Upper lobe of left lung (tissue), 6 donors: ENCODE results near the gene GID8. TPM values are rescaled to one million over a fixed set of nuclear protein-coding genes. Genes with fewer than 3 reads are reported as not detected.

Experiments used
- ATAC-seq, 2 donors: fragments of 200-7000 bp; cut with Tn5 transposase; one replicate each; pipeline ENCODE4 v1.9.1; 2022; ENCODE audit warnings: mild to moderate bottlenecking in 2 of 2, moderate library complexity in 2 of 2; ENCODE audit not compliant: low FRiP score in 2 of 2
- DNase-seq, 2 donors: peaks; one replicate each; pipeline ENCODE4 v3.0.0-alpha.2; 2019 to 2020
- H3K27ac ChIP-seq, 4 donors: fragments of 200-600 bp; sonication (generic); one replicate each; pipeline ENCODE4 v1.5.1; 2016 to 2019
- H3K27me3 ChIP-seq, 4 donors: fragments of 200-600 bp; sonication (generic); one replicate each; pipeline ENCODE4 v1.5.1; 2017 to 2019
- H3K36me3 ChIP-seq, 4 donors: fragments of 200-600 bp; sonication (generic); one replicate each; pipeline ENCODE4 v1.5.1; 2016 to 2019
- H3K4me1 ChIP-seq, 4 donors: fragments of 200-600 bp; sonication (generic); one replicate each; pipeline ENCODE4 v1.5.1; 2018 to 2019
- H3K4me3 ChIP-seq, 4 donors: fragments of 200-600 bp; sonication (generic); one replicate each; pipeline ENCODE4 v1.5.1; 2017 to 2019; ENCODE audit warnings: mild to moderate bottlenecking in 2 of 4, moderate library complexity in 1 of 4
- H3K9me3 ChIP-seq, 4 donors: fragments of 200-600 bp; sonication (generic); one replicate each; pipeline ENCODE4 v1.5.1; 2018 to 2019
- EP300 ChIP-seq, 4 donors: sonication (generic); formaldehyde crosslinking; IDR thresholded peaks; one replicate each; pipeline ENCODE4 v1.5.1; 2017; ENCODE audit warnings: antibody characterized with exemption in 4 of 4, control low read depth in 2 of 4
- POLR2A ChIP-seq, 4 donors: fragments of 450-650 bp; IDR thresholded peaks; one replicate each; pipeline ENCODE4 v1.5.1; 2016 to 2017; ENCODE audit warnings: antibody characterized with exemption in 4 of 4, mild to moderate bottlenecking in 2 of 4
- POLR2AphosphoS5 ChIP-seq, 2 donors: sonication (generic); formaldehyde crosslinking; IDR thresholded peaks; one replicate each; pipeline ENCODE4 v1.5.1; 2017; ENCODE audit warnings: antibody characterized with exemption in 2 of 2
- WGBS, 2 donors: methylation state at CpG; one replicate each; pipeline ENCODE4 v1.1.5; 2017 to 2018; 5-methylcytosine and 5-hydroxymethylcytosine counted together
- total RNA-seq, 6 donors: library from RNA; depleted of rRNA in 4 of 6; stranded (reverse); fragments of >200 nt in 4 of 6; gene quantifications; one replicate each; pipeline versions ENCODE4 v1.1.0 to v1.2.1, GENCODE V29; 2016 to 2021
- TF ChIP-seq, protein P1 (sequence below), 6 experiments: fragments of 450-650 bp in 4 of 6; fragments of 200-600 bp in 2 of 6; sonication (generic) in 2 of 6; IDR thresholded peaks; one replicate each; pipeline ENCODE4 v1.5.1; 2016 to 2019; ENCODE audit warnings: antibody characterized with exemption in 6 of 6
- donor health status: DM: no; HTN: no; CAD: no; lungs with moderate emphysema.
- donor health status: DM: no; HTN: yes; CAD: no; lungs with severe emphysema.

The GID8 gene
- total RNA-seq, 6 donors from 2014 or later, result 18.6 to 33.2 (median 26.3) TPM

DNA sequence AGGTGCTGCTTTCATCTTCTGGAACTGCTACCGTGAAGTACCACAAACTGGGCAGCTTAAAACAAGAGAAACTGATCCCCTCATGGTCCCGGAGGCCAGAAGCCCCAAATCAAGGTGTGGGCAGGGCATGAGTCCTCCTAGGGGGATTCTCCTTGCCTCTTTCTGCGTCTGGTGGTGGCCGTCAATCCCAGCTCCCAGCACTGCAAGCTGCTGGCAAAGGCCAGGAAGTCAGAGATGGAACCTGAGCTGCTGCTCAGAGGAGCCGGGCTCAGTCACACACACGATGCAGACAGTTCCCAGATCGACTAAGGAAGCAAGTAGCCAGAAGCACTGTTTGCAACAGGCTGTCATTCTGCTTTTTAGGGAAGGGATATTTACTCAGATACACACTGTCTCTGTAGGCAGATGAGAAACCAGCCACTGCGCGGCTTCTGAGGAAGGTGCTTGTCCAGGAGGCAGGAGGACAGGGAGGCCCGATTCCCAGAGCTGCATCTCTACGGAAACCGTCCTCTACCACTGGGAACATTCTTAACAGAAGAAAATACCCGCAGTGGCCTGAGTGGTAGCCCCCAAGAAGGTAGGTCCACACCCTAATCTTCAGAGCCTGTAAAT is 53.4 kb downstream of the GID8 start:
- peaks cover 0 to 7% (median 0%) of the 10 kb centered on the region in 4 donors for H3K27me3 ChIP-seq
- no peak overlapping the region for H3K27ac ChIP-seq
- no peak overlapping the region for H3K4me3 ChIP-seq
- 72 to 84% methylated on average over 8 to 13 of the region's 13 CpGs for WGBS, 2 donors
- TF ChIP-seq, protein P1, sequence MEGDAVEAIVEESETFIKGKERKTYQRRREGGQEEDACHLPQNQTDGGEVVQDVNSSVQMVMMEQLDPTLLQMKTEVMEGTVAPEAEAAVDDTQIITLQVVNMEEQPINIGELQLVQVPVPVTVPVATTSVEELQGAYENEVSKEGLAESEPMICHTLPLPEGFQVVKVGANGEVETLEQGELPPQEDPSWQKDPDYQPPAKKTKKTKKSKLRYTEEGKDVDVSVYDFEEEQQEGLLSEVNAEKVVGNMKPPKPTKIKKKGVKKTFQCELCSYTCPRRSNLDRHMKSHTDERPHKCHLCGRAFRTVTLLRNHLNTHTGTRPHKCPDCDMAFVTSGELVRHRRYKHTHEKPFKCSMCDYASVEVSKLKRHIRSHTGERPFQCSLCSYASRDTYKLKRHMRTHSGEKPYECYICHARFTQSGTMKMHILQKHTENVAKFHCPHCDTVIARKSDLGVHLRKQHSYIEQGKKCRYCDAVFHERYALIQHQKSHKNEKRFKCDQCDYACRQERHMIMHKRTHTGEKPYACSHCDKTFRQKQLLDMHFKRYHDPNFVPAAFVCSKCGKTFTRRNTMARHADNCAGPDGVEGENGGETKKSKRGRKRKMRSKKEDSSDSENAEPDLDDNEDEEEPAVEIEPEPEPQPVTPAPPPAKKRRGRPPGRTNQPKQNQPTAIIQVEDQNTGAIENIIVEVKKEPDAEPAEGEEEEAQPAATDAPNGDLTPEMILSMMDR (IDR thresholded peaks at IDR 0.05), result no peak
- ATAC-seq (no peak), DNase-seq (no peak)
- H3K36me3 ChIP-seq, result no peaks in the 10 kb centered on the region
- no peaks in the 10 kb centered on the region for H3K9me3 ChIP-seq
- H3K4me1 ChIP-seq, result no peaks in the 10 kb centered on the region

DNA sequence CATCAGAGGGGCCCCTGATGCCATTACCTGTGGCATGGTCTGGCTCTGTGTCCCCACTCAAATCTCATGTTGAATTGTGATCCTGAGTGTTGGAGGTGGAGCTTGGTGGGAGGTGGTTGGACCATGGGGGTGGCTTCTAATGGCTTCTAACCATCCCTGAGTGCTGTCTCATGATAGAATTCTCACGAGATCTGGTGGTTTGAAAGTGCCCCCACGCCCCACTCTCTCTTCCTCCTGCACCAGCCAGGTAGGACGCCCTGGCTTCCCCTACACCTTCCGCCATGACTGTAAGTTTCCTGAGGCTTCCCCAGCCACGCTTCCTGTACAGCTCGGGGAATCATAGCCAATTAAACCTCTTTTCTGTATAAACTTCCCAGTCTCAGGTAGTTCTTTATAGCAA is 53.9 kb downstream of the GID8 start:
- no peak overlapping the region for H3K4me3 ChIP-seq
- peaks cover 0 to 5% (median 0%) of the 10 kb centered on the region in 4 donors for H3K27me3 ChIP-seq
- DNase-seq, result no peak
- H3K9me3 ChIP-seq, result no peaks in the 10 kb centered on the region
- ATAC-seq, result no peak
- 61 to 72% methylated on average over 6 of the region's 6 CpGs for WGBS, 2 donors
- no peaks in the 10 kb centered on the region for H3K4me1 ChIP-seq
- H3K36me3 ChIP-seq, result no peaks in the 10 kb centered on the region
- no peak overlapping the region for H3K27ac ChIP-seq
- TF ChIP-seq POLR2A (IDR thresholded peaks at IDR 0.05), result no peak

DNA sequence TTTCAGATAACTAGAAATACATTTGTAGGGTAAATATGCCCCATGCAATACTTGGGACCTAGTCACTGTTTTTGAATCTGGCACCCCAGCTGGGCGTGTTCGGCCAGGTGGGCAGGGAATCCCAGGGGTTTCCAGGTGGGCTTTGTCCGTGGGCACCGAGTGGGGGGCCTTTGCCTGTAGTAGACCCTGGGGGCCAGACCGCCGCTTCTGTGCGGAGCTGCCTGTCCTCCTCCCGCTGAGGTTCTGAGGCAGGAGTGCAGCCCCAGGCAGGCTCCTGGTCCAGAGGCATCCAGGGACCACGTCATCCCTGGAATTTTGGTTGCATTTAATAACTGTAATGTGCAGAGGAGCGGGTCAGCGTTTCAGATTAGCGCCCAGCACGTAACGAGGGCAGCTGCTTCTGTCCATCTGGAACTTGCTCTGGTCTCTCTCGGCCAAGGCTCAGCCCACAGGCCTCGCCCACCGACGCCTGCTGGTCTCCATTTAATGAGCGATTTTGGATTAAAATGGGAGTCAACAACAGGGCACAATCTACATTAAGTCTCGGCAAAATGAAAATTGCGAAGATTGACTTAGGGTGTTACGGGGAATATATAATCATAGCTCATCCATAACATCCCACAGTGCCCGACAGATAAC is 56.0 kb downstream of the GID8 start:
- H3K4me1 ChIP-seq, result no peaks in the 10 kb centered on the region
- H3K4me3 ChIP-seq, result no peak overlapping the region
- peaks cover 0 to 11% (median 2%) of the 10 kb centered on the region in 4 donors for H3K27me3 ChIP-seq
- no peak for TF ChIP-seq POLR2AphosphoS5 (IDR thresholded peaks at IDR 0.05)
- no peak for TF ChIP-seq POLR2A (IDR thresholded peaks at IDR 0.05)
- H3K27ac ChIP-seq, result no peak overlapping the region
- H3K9me3 ChIP-seq, result no peaks in the 10 kb centered on the region
- no peaks in the 10 kb centered on the region for H3K36me3 ChIP-seq
- 83 to 92% methylated on average over 21 to 23 of the region's 23 CpGs for WGBS, 2 donors
- no peak for DNase-seq
- no peak for ATAC-seq

GRCh38 chr20:62994869-62995281 is 56.9 kb downstream of the GID8 start:
- Histone ChIP-seq H3K4me3 (no peak overlapping the region), H3K27ac (no peak overlapping the region), H3K27me3 (peaks cover 0 to 11% (median 2%) of the 10 kb centered on the region in 4 donors), H3K4me1 (no peaks in the 10 kb centered on the region), H3K36me3 (no peaks in the 10 kb centered on the region), H3K9me3 (no peaks in the 10 kb centered on the region)
- TF ChIP-seq EP300 (IDR thresholded peaks at IDR 0.05), result no peak
- no peak for TF ChIP-seq POLR2AphosphoS5 (IDR thresholded peaks at IDR 0.05)
- TF ChIP-seq POLR2A (IDR thresholded peaks at IDR 0.05), result no peak
- TF ChIP-seq, protein P1 (IDR thresholded peaks at IDR 0.05), result no peak
- ATAC-seq (no peak), DNase-seq (no peak)
- WGBS, 2 donors, result 57 to 75% methylated on average over 14 to 19 of the region's 19 CpGs

DNA sequence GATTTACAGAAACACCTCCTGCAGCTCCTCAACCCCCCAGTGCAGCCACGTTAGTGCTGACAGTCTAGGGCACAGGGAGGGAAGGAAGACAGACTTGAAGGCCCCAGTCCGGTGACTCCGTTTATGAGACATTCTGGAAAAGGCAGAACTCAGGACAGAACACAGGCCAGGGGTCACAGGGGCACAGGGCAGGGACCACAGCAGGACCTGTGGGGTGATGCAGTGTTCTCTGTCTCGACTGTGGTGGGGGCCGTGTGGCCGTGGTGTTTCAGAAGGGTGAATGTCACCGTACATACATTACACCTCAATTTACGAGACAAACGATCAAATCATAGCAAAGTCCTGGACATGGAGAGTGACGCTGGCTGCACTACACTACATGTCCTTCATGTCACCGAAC is 57.5 kb downstream of the GID8 start:
- Histone ChIP-seq H3K27ac (no peak overlapping the region), H3K36me3 (no peaks in the 10 kb centered on the region), H3K4me1 (no peaks in the 10 kb centered on the region), H3K9me3 (no peaks in the 10 kb centered on the region), H3K4me3 (no peak overlapping the region), H3K27me3 (peaks cover 0 to 16% (median 2%) of the 10 kb centered on the region in 4 donors)
- no peak for TF ChIP-seq POLR2AphosphoS5 (IDR thresholded peaks at IDR 0.05)
- TF ChIP-seq, protein P1 (IDR thresholded peaks at IDR 0.05), result no peak
- TF ChIP-seq EP300 (IDR thresholded peaks at IDR 0.05), result no peak
- no peak for TF ChIP-seq POLR2A (IDR thresholded peaks at IDR 0.05)
- ATAC-seq (no peak), DNase-seq (no peak)
- 51 to 65% methylated on average over 9 to 11 of the region's 11 CpGs for WGBS, 2 donors
